PFSK-1 (cell line): ENCODE results near the gene NACC2.

Experiments used
- FOXP2 ChIP-seq: optimal IDR thresholded peaks from 2 replicates; pipeline ENCODE3; 2011; ENCODE audit warnings: borderline replicate concordance, control low read depth, inconsistent platforms; ENCODE audit not compliant: insufficient read depth; ENCODE audit errors: extremely low read length, extremely low read depth
- POLR2AphosphoS5 ChIP-seq: IDR thresholded peaks from 2 replicates; pipeline ENCODE4 v1.6.1; 2012; ENCODE audit warnings: low read depth, mild to moderate bottlenecking, control low read depth, low read length, moderate library complexity
- SIN3A ChIP-seq: IDR thresholded peaks from 2 replicates; pipeline ENCODE4 v1.6.1; 2012; ENCODE audit warnings: mild to moderate bottlenecking, low read length, moderate library complexity, borderline replicate concordance; ENCODE audit not compliant: insufficient read depth
- TAF1 ChIP-seq: IDR thresholded peaks from 2 replicates; pipeline ENCODE4 v1.6.1; 2012; ENCODE audit warnings: low read length, control low read depth, borderline replicate concordance; ENCODE audit not compliant: insufficient read depth
- TF ChIP-seq, protein P1 (sequence below), 2 experiments: IDR thresholded peaks; 2 replicates each; pipeline versions ENCODE4 v1.6.1 to v1.8.0; 2011 to 2012; ENCODE audit warnings: low read depth in 2 of 2, low read length in 2 of 2, control low read depth in 1 of 2, inconsistent platforms in 1 of 2, mild to moderate bottlenecking in 1 of 2, moderate library complexity in 1 of 2; ENCODE audit not compliant: insufficient read depth in 1 of 2

Gene NACC2

DNA sequence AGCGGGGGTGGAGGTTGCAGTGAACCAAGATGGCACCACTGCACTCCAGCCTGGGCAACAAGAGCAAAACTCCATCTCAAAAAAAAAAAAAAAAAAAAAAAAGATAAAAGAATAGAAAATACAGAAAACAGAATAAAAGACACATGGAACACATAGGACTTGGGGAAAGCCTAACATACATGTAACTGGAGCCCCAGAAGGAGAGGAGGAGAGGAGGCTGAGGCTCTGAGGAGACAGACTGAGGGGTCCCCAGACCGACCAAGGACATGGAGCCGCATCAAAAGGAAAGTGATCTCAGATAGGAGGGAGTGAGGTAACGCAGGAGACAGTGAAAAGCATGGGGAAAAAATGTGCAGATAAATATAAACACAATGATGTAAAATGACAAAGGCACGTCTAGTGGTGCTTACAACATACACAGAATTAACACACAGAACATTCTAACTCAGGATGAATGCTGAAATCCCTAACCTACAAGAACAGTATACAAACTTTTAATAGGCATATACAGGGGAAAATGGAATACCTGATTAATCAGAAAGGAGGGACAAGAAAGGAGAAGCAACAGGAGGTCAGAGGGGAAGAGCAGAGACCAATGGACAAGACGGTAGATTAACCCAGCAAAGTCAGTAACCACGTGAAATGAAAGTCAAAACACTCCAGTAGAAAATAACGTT is 68.7 kb downstream of the NACC2 start:
- TF ChIP-seq TAF1, result no peak
- no peak for TF ChIP-seq POLR2AphosphoS5
- TF ChIP-seq FOXP2, result no peak
- TF ChIP-seq, protein P1, sequence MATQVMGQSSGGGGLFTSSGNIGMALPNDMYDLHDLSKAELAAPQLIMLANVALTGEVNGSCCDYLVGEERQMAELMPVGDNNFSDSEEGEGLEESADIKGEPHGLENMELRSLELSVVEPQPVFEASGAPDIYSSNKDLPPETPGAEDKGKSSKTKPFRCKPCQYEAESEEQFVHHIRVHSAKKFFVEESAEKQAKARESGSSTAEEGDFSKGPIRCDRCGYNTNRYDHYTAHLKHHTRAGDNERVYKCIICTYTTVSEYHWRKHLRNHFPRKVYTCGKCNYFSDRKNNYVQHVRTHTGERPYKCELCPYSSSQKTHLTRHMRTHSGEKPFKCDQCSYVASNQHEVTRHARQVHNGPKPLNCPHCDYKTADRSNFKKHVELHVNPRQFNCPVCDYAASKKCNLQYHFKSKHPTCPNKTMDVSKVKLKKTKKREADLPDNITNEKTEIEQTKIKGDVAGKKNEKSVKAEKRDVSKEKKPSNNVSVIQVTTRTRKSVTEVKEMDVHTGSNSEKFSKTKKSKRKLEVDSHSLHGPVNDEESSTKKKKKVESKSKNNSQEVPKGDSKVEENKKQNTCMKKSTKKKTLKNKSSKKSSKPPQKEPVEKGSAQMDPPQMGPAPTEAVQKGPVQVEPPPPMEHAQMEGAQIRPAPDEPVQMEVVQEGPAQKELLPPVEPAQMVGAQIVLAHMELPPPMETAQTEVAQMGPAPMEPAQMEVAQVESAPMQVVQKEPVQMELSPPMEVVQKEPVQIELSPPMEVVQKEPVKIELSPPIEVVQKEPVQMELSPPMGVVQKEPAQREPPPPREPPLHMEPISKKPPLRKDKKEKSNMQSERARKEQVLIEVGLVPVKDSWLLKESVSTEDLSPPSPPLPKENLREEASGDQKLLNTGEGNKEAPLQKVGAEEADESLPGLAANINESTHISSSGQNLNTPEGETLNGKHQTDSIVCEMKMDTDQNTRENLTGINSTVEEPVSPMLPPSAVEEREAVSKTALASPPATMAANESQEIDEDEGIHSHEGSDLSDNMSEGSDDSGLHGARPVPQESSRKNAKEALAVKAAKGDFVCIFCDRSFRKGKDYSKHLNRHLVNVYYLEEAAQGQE (IDR thresholded peaks at IDR 0.05; ENCODE audit: insufficient read depth in 1 of 2, low read depth in 2 of 2, low read length in 2 of 2), result no peak
- no peak for TF ChIP-seq SIN3A

DNA sequence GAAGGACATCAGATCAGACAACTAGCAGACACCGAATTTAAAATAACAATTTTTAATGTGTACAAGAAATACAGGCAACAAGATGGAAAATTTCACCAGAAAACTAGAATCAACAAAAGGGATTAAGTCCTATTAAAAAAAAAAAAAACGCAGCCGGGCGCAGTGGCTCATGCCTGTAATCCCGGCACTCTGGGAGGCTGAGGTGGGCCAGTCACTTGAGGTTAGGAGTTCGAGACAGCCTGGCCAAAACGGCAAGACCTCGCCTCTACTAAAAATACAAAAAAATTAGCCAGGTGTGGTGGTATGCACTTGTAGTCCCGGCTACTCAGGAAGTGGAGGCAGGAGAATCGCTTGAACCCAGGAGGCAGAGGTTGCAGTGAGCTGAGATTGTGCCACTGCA is 69.6 kb downstream of the NACC2 start:
- no peak for TF ChIP-seq POLR2AphosphoS5
- TF ChIP-seq FOXP2, result no peak
- TF ChIP-seq, protein P1 (IDR thresholded peaks at IDR 0.05; ENCODE audit: insufficient read depth in 1 of 2, low read depth in 2 of 2, low read length in 2 of 2), result no peak
- TF ChIP-seq TAF1, result no peak
- TF ChIP-seq SIN3A, result no peak

DNA sequence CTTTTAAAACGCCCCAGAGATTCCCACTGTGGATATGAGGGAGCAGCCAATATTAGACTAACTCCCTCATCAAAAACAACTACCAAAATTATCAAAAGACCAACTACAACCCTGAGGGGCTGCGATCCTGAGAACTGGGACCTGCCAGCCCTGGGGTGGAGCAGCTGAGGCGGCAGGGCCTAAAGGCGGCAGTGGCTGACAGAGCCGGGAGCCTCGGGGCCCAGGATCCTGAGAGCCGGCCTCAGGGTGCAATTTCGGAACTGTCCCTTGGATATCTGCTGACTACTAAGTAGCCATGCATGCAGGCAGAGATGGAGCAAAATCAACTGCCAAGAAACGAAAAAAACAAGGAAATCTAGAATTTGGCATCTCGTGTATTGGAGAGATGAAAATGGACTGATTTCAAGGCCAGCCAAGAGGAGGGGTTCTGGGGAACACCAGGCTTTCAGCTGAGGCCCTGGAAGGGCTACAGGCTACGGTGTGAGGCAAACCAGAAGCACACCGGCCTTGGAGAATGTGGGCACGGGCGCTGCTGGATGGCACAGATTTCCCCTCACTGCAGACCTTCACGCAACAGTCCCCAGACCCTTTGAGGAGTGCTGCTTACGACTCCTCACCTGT is 70.3 kb downstream of the NACC2 start:
- TF ChIP-seq SIN3A, result no peak
- TF ChIP-seq TAF1, result no peak
- TF ChIP-seq, protein P1 (IDR thresholded peaks at IDR 0.05; ENCODE audit: insufficient read depth in 1 of 2, low read depth in 2 of 2, low read length in 2 of 2), result no peak
- no peak for TF ChIP-seq POLR2AphosphoS5
- TF ChIP-seq FOXP2, result no peak

DNA sequence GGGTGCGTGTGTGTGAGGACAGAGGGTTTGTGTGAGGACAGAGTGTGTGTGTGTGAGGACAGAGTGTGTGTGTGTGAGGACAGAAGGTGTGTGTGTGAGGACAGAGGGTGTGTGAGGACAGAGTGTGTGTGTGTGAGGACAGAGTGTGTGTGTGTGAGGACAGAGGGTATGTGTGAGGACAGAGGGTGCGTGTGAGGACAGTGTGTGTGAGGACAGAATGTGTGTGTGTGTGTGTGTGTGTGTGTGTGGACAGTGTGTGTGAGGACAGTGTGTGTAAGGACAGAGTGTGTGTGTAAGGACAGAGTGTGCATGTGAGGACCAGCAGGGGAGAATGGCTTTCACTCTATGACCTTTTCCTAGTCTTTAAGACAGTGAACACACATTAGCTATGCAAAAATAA is 70.8 kb downstream of the NACC2 start:
- no peak for TF ChIP-seq POLR2AphosphoS5
- TF ChIP-seq SIN3A, result no peak
- no peak for TF ChIP-seq TAF1
- TF ChIP-seq, protein P1 (IDR thresholded peaks at IDR 0.05; ENCODE audit: insufficient read depth in 1 of 2, low read depth in 2 of 2, low read length in 2 of 2), result no peak
- no peak for TF ChIP-seq FOXP2
